Subcutaneous adipose tissue (tissue), 4 donors: ENCODE results near the gene TIGAR. TPM values are rescaled to one million over a fixed set of nuclear protein-coding genes. Genes with fewer than 3 reads are reported as not detected.

Experiments used
- total RNA-seq, 4 donors: library from RNA; depleted of rRNA; stranded (reverse); fragments of >200 nt; gene quantifications; one replicate each; pipeline ENCODE4 v1.1.0, GENCODE V29; 2016
- TF ChIP-seq, protein P1 (sequence below): fragments of 450-650 bp; IDR thresholded peaks from one replicate; pipeline ENCODE4 v1.5.1; 2016; ENCODE audit warnings: low read depth, mild to moderate bottlenecking, control low read depth, antibody characterized with exemption, moderate library complexity

TIGAR gene
- total RNA-seq, 4 donors from 2014 or later = 3.1 to 13.9 (median 7.0) TPM

DNA sequence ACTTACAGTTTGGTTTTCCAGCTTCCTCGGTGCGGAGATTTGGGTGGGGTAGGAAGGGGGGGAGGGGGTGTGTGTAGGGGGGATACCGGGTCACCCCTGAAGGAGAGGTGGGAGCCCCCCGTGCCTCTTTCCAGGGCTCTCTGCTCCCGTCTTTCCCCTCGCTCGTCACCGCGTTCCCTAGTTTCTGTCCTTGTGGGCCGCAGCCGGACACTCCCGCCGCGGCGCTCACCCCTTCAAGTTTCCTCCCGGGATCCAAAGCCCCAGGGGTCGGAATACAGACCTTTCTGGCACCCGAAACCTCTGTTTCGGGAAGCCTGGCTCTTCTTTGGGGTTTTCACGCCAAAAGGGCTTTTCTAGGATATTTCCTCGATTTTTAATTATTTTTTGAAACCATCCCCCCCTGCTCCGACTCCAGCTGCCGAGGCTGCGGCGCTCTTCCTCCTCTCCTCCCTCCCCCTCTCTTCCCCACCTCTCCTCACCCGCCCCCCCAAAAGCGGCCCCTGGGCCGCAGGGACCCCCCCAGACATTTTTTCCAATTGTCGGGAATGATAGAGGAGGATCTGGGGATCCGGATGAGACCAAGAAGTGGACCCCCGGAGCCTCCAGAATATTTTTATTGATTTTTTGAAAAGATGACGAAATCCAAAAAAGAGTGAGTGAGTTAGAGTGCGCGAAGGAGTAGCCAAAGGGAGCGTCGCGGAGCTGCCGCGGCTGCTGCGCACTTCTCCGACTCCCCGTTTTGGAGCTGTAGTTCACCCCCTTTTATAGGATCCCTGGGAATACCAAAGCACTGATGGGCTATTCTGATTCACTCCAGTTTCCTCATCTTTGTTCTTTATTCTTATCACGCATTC is 45.8 kb upstream of the TIGAR start:
- TF ChIP-seq, protein P1, sequence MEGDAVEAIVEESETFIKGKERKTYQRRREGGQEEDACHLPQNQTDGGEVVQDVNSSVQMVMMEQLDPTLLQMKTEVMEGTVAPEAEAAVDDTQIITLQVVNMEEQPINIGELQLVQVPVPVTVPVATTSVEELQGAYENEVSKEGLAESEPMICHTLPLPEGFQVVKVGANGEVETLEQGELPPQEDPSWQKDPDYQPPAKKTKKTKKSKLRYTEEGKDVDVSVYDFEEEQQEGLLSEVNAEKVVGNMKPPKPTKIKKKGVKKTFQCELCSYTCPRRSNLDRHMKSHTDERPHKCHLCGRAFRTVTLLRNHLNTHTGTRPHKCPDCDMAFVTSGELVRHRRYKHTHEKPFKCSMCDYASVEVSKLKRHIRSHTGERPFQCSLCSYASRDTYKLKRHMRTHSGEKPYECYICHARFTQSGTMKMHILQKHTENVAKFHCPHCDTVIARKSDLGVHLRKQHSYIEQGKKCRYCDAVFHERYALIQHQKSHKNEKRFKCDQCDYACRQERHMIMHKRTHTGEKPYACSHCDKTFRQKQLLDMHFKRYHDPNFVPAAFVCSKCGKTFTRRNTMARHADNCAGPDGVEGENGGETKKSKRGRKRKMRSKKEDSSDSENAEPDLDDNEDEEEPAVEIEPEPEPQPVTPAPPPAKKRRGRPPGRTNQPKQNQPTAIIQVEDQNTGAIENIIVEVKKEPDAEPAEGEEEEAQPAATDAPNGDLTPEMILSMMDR = no peak

GRCh38 chr12:4275870-4276301 is 45.1 kb upstream of the TIGAR start:
- TF ChIP-seq, protein P1 = no peak

DNA sequence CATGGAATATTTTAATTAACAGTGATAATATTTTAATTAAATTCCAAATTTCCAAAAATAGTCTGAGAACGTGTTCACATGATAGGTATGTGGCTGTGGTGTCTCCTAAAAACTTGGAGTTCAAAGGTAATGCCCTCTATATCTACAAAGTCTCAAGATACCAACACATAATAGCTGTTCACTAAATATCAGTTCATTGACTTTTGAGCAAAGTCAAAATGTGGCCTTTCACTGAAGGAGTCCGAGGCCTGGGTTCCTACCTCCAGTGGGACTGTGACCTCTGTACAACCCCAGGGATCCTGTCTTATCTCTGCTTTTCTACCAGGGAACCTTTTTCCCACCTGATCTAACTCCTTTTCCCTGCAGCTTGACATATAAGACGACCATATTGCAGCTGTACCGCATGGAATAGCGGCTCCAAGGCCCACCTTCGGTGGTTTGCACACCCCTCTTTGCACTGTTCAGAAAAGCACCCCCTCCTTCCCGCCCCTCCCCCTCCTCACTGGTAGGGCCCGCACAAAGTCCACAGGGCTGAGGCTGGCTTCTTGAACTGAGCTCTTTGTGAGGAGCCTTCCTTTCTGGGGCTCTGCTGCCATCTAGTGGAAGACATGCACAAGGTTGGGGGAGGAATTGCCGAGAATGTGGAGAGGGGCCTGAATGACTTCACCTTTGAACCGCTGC is 44.3 kb upstream of the TIGAR start:
- TF ChIP-seq, protein P1 = no peak

DNA sequence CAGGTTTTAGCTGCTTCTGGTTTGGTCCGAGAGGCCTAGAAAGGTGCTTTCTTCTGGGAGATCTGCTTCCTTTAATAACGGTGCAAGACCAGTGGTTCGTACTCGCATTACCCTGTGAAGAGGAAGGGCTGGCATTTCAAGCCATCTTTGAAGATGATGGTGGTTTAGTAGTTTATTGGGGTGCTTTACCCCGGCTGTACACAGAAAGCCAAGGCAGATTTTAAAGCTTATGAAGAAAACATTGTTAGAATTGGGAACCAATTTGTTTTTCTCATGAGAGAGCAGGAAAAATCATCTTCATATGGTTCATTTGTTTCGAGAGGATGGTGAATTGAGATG is 43.8 kb upstream of the TIGAR start:
- TF ChIP-seq, protein P1 = no peak

GRCh38 chr12:4277857-4278256 is 43.2 kb upstream of the TIGAR start:
- TF ChIP-seq, protein P1 = no peak

DNA sequence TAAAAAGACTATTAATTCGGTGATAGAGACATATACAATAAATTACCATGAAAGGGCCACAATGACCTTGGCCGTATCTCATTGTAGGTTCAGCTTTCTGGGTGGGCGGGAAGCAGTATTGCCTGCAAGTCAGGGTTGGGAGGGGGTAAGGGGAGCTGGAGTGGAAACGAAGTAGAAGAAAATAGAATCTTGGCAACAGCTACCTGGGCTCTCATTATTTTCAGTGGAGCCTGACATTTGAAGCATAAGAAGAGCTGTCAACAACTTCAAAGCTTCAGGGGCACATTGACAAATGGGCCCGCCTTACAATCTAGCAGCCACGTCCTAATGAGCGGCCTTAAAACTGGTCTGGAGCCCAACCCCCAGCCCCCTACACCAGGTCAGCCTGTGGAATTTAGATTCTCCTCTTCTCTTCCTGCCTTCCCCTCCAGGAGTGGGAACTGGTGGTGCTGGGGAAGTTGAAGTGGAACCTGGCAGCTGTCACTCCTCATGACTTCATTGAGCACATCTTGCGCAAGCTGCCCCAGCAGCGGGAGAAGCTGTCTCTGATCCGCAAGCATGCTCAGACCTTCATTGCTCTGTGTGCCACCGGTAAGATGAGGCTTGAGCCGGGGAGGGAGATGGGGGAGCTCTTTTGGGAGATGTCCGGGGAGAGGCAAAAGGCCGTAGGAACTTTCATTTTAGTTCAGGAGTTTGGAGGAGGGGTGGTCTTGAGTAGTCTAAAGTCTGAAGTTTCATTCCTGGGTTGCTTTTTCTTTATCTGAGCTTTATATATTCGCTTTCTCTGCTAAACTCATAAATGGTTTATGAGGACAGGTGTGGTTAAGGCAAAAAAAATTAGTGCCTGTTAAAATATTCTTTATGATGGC is 42.5 kb upstream of the TIGAR start:
- TF ChIP-seq, protein P1 = no peak

GRCh38 chr12:4279198-4279690 is 41.8 kb upstream of the TIGAR start:
- TF ChIP-seq, protein P1 = no peak
